Melanocyte of skin (primary cell): ENCODE results near the gene PEX11G. TPM values are rescaled to one million over a fixed set of nuclear protein-coding genes. Genes with fewer than 3 reads are reported as not detected.

ENCODE experiments used
- total RNA-seq, 2 donors: library from RNA; depleted of rRNA; stranded (reverse); fragments of >200 nt; gene quantifications; 2 replicates each; pipeline ENCODE4 v1.2.3, GENCODE V29; 2012

PEX11G gene
- total RNA-seq: 1 to 10 TPM; 2.7 to 4.5 TPM

DNA sequence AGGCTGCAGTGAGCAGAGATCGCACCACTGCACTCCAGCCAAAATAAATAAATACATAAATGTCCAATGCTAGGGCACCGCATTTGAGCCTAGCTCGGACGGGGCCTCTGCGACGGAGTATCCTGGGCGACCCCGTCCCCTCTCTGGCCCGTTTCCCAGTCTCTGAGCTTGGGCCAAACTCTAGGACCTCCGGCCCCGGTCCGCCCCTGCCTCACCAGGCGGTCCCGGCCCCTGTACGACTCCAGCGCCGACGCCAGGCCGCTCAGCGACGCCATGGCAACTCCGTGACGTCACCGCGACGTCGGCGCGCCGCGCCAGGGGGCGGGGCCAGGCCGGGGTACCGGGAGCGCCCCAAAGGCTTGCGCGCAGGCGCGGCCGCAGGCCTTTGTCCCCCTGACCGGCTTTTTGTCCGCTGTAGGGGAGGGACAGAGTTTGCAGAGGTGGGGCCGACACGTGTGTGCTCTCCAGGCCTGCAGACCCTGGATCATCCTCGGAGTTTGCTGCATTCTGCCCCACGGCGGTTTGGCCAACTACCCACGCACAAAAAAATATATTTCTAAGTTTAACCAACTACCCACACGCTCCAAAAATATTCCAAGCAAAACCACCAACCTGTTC is at the start of gene PEX11G:
TSS of gene PEX11G (minus strand) at position 300 of the 618 bp plus-strand sequence. CDS start at position 275, 25 bp downstream.

GRCh38 chr19:7535047-7535997 is 46.5 kb upstream of the PEX11G start, which contains the start of gene PNPLA6:
PNPLA6 (plus strand) TSS chr19:7535717; CDS start chr19:7535789, 72 bp downstream.

GRCh38 chr19:7522072-7522922 is 33.5 kb upstream of the PEX11G start, which contains the start of gene MCOLN1:
MCOLN1 (plus strand) TSS chr19:7522624; CDS start chr19:7522751, 127 bp downstream.

DNA sequence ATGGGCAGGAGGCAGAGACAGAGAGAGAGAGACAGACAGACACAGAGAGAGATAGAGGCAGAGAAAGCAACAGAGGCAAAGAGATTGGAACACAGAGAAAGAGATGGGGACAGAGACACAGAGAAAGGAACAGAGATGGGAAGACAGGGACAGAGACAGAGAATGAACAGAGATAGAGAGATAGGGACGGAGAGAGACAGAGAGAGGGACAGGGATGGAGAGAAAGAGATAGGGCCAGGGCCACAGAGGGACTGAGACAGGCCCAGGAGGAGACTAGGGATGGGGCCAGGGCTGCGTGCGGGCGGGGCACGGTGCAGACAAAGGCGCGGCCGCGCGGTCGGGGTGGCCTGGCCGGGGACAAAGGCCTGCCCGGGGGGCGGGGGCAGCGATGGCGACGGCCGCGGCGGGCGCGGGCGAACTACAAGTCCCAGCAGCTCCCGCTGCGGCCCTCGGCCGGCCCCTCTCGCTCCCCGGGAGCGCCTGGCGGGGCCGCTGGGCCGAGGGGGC is 26.9 kb upstream of the PEX11G start, which contains the start of gene ZNF358:
TSS of gene ZNF358 (plus strand) at position 459 of the 507 bp plus-strand sequence. CDS start 3,140 bp downstream, outside the sequence.

Other genes starting within 250 kb of the PEX11G start
- 10 to 100 TPM in 1 of 2 donors, 1 to 10 TPM in 1; 6.7 to 11.4 TPM for gene INSR, start 194.6 kb downstream of the PEX11G start, total RNA-seq
- gene ARHGEF18, start 140.1 kb downstream of the PEX11G start, total RNA-seq: 10 to 100 TPM; 39.6 to 42.0 TPM
- 10 to 100 TPM; 15.7 to 22.0 TPM for gene ZNF358, start 27.1 kb upstream of the PEX11G start, total RNA-seq
- 10 to 100 TPM; 16.0 to 23.7 TPM for gene MCOLN1, start 33.6 kb upstream of the PEX11G start, total RNA-seq
- 10 to 100 TPM; 82.6 to 88.2 TPM for gene PNPLA6, start 46.7 kb upstream of the PEX11G start, total RNA-seq
- under 1 TPM in 1 of 2 donors, not detected in 1; under 0.01 TPM for gene CAMSAP3, start 106.8 kb upstream of the PEX11G start, total RNA-seq
- 10 to 100 TPM; 36.5 to 46.6 TPM for gene XAB2, start 140.5 kb upstream of the PEX11G start, total RNA-seq
- 10 to 100 TPM in 1 of 2 donors, 1 to 10 TPM in 1; 9.3 to 11.7 TPM for gene PET100, start 140.8 kb upstream of the PEX11G start, total RNA-seq
- gene PCP2, start 144.7 kb upstream of the PEX11G start, total RNA-seq: not detected
- gene STXBP2, start 148.1 kb upstream of the PEX11G start, total RNA-seq: 10 to 100 TPM in 1 of 2 donors, 1 to 10 TPM in 1; 9.6 to 37.3 TPM
- not detected for gene RETN, start 180.0 kb upstream of the PEX11G start, total RNA-seq
- gene MCEMP1, start 188.1 kb upstream of the PEX11G start, total RNA-seq: not detected
- gene TRAPPC5, start 191.8 kb upstream of the PEX11G start, total RNA-seq: 10 to 100 TPM; 17.2 to 19.3 TPM
- gene FCER2, start 213.1 kb upstream of the PEX11G start, total RNA-seq: not detected
- gene CLEC4G, start 243.1 kb upstream of the PEX11G start, total RNA-seq: not detected